ENCODE results near the gene HS6ST1.

HS6ST1 gene

GRCh38 chr2:128284841-128285240 lies 33.8 kb downstream of the HS6ST1 start:
- H4K20me1 ChIP-seq (ENCODE audit: insufficient read depth, low read length) = no peaks in the 10 kb centered on the region
- no peaks in the 10 kb centered on the region for H3K36me3 ChIP-seq (ENCODE audit: insufficient read depth, low read length)
- no peaks in the 10 kb centered on the region for H3F3A ChIP-seq (ENCODE audit: insufficient read depth, low read length)
- no peak overlapping the region for H3K4me2 ChIP-seq (ENCODE audit: low read length)
- H3K9me3 ChIP-seq (ENCODE audit: low read length) = no peaks in the 10 kb centered on the region
- no peak for TF ChIP-seq CTCF (IDR thresholded peaks at IDR 0.05; ENCODE audit: low read length)
- TF ChIP-seq EZH2 (IDR thresholded peaks at IDR 0.05; ENCODE audit: borderline replicate concordance, low read length) = no peak
- H3K4me1 ChIP-seq (ENCODE audit: insufficient read depth, low read length, severe bottlenecking) = no peaks in the 10 kb centered on the region
- H3K4me3 ChIP-seq (ENCODE audit: low read depth, low read length, poor library complexity, severe bottlenecking) = no peak overlapping the region
- H3K27ac ChIP-seq (ENCODE audit: low read depth, low read length, poor library complexity, severe bottlenecking) = no peak overlapping the region
- H3K79me2 ChIP-seq (ENCODE audit: insufficient read depth, low read length) = no peaks in the 10 kb centered on the region
- H3K9ac ChIP-seq (ENCODE audit: low read length) = no peak overlapping the region
- H3K27me3 ChIP-seq (ENCODE audit: insufficient read depth, low read length) = no peaks in the 10 kb centered on the region
- no peak overlapping the region for H2AFZ ChIP-seq (ENCODE audit: low read length)
- H3K9me2 ChIP-seq (ENCODE audit: low read depth, low read length) = no peaks in the 10 kb centered on the region

DNA sequence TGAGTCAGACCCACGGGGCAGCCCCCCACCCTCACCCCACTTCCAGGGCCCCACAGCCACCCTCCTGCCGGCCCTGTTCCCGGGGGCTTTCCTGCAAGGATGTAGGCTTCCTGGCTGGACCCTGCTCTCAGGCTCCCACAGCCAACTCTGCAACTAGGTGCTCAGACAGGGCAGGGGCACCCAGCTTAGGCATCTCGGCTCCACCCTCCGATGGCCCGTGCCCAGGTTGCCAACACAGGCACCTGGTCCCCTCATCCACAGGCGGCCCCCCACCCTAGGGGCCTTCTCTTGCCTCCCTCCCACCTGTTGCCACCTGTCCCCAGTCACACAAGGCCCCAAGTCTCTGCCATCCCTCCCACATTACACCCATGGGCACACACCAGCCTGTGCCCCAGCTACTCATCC lies 34.6 kb downstream of the HS6ST1 start:
- Histone ChIP-seq H3K36me3 (ENCODE audit: insufficient read depth, low read length) (no peaks in the 10 kb centered on the region), H4K20me1 (ENCODE audit: insufficient read depth, low read length) (no peaks in the 10 kb centered on the region), H3K4me1 (ENCODE audit: insufficient read depth, low read length, severe bottlenecking) (no peaks in the 10 kb centered on the region)

DNA sequence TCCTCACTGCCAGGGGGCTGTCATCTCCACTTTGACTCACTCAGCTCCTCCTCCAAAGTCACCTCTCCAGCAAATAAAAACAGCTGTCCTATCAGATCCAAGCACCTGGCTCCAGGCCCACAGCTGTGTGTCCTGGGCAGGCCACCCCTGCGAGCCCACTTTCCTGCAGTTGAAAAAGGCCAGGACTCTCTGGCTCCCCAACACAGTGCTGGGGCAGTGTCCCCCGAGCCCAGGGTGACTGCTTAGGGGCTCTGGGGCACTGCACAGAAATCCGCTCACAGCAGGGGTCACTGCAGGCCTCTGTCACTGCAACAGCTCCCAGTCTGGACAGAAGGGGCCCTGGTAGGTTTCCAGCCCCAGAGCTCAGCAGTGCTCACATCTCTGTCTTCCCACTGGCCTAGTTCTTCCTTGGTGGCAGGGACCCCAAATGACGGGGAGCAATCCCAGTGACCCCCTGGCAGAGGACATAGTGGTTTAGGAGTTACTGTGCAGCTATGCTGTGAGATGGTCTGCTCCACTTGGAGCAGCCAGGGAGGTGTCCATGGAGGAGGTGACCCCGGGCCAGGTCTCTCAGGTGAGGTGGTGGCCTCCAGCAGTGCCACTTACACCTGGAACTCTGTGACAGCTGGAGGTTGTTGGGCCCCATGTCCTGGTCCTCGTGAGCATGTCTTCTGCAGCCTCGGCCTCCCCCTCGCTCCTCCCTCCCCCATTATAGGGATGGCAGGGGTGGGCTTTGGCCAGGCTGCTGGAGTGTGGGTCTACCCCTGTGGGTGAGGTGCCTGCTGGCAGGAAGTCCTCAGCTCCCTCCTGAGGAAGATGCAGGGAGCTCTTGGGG lies 35.5 kb downstream of the HS6ST1 start:
- Histone ChIP-seq H3K79me2 (ENCODE audit: insufficient read depth, low read length) (no peaks in the 10 kb centered on the region), H3K9ac (ENCODE audit: low read length) (no peak overlapping the region)

More for the DNA sequence above, 34.6 kb downstream of the HS6ST1 start:
- Histone ChIP-seq H3K9ac (ENCODE audit: low read length) (no peak overlapping the region), H3K4me2 (ENCODE audit: low read length) (no peak overlapping the region), H3K4me3 (ENCODE audit: low read depth, low read length, poor library complexity, severe bottlenecking) (no peak overlapping the region), H3K79me2 (ENCODE audit: insufficient read depth, low read length) (no peaks in the 10 kb centered on the region), H3K27ac (ENCODE audit: low read depth, low read length, poor library complexity, severe bottlenecking) (no peak overlapping the region), H2AFZ (ENCODE audit: low read length) (no peak overlapping the region), H3K9me2 (ENCODE audit: low read depth, low read length) (no peaks in the 10 kb centered on the region), H3K9me3 (ENCODE audit: low read length) (no peaks in the 10 kb centered on the region), H3K27me3 (ENCODE audit: insufficient read depth, low read length) (no peaks in the 10 kb centered on the region), H3F3A (ENCODE audit: insufficient read depth, low read length) (no peaks in the 10 kb centered on the region)
- TF ChIP-seq EZH2 (IDR thresholded peaks at IDR 0.05; ENCODE audit: borderline replicate concordance, low read length) (no peak), CTCF (IDR thresholded peaks at IDR 0.05; ENCODE audit: low read length) (no peak)

More for the DNA sequence above, 35.5 kb downstream of the HS6ST1 start:
- H4K20me1 ChIP-seq (ENCODE audit: insufficient read depth, low read length) = no peaks in the 10 kb centered on the region
- H3K9me3 ChIP-seq (ENCODE audit: low read length) = no peaks in the 10 kb centered on the region
- no peaks in the 10 kb centered on the region for H3F3A ChIP-seq (ENCODE audit: insufficient read depth, low read length)
- H3K4me1 ChIP-seq (ENCODE audit: insufficient read depth, low read length, severe bottlenecking) = no peaks in the 10 kb centered on the region
- H3K4me3 ChIP-seq (ENCODE audit: low read depth, low read length, poor library complexity, severe bottlenecking) = no peak overlapping the region
- no peaks in the 10 kb centered on the region for H3K27me3 ChIP-seq (ENCODE audit: insufficient read depth, low read length)
- no peaks in the 10 kb centered on the region for H3K9me2 ChIP-seq (ENCODE audit: low read depth, low read length)
- no peak overlapping the region for H3K27ac ChIP-seq (ENCODE audit: low read depth, low read length, poor library complexity, severe bottlenecking)
- no peaks in the 10 kb centered on the region for H3K36me3 ChIP-seq (ENCODE audit: insufficient read depth, low read length)
- H3K4me2 ChIP-seq (ENCODE audit: low read length) = no peak overlapping the region
- no peak overlapping the region for H2AFZ ChIP-seq (ENCODE audit: low read length)
- TF ChIP-seq CTCF (IDR thresholded peaks at IDR 0.05; ENCODE audit: low read length) (no peak), EZH2 (IDR thresholded peaks at IDR 0.05; ENCODE audit: borderline replicate concordance, low read length) (no peak)

Measured in OCI-LY1 (cell line).